Mesenchymal stem cell (in vitro differentiated cells and primary cell): ENCODE data around the gene FAM187B.

Source experiments
- DNase-seq: peaks from one replicate; pipeline ENCODE4 v3.0.0-alpha.2; 2013
- H2AFZ ChIP-seq: one replicate; pipeline ENCODE4 v1.6.1; 2013; ENCODE audit warnings: low read depth, mild to moderate bottlenecking, control low read depth, inconsistent platforms, low read length, moderate library complexity
- H2AK5ac ChIP-seq: 2 replicates; pipeline ENCODE4 v1.6.1; 2013; ENCODE audit warnings: low read length, moderate library complexity, mild to moderate bottlenecking, inconsistent platforms; ENCODE audit not compliant: severe bottlenecking
- H2BK120ac ChIP-seq: one replicate; pipeline ENCODE4 v1.6.1; 2013; ENCODE audit warnings: low read depth, mild to moderate bottlenecking, inconsistent platforms, low read length, moderate library complexity
- H2BK12ac ChIP-seq, 2 experiments: one replicate each; pipeline ENCODE4 v1.6.1; 2013; ENCODE audit warnings: inconsistent platforms in 2 of 2, low read length in 2 of 2, mild to moderate bottlenecking in 2 of 2, moderate library complexity in 2 of 2, control low read depth in 1 of 2
- H2BK15ac ChIP-seq: one replicate; pipeline ENCODE4 v1.6.1; 2013; ENCODE audit warnings: mild to moderate bottlenecking, low read depth, inconsistent platforms; ENCODE audit not compliant: poor library complexity, severe bottlenecking
- H2BK5ac ChIP-seq: 2 replicates; pipeline ENCODE4 v1.6.1; 2013; ENCODE audit warnings: low read depth, mild to moderate bottlenecking, low read length, control low read depth, inconsistent platforms; ENCODE audit not compliant: poor library complexity, severe bottlenecking
- H3K14ac ChIP-seq, 2 experiments: one replicate each; pipeline ENCODE4 v1.6.1; 2013; ENCODE audit warnings: inconsistent platforms in 2 of 2, low read length in 2 of 2, control low read depth in 1 of 2, mild to moderate bottlenecking in 1 of 2, moderate library complexity in 1 of 2
- H3K18ac ChIP-seq, 2 experiments: one replicate each; pipeline ENCODE4 v1.6.1; 2013; ENCODE audit warnings: inconsistent platforms in 2 of 2, low read length in 2 of 2, control low read depth in 1 of 2, low read depth in 1 of 2, mild to moderate bottlenecking in 1 of 2
- H3K23ac ChIP-seq, 2 experiments: one replicate each; pipeline ENCODE4 v1.6.1; 2013; ENCODE audit warnings: inconsistent platforms in 2 of 2, low read length in 2 of 2, mild to moderate bottlenecking in 2 of 2, moderate library complexity in 2 of 2, control low read depth in 1 of 2
- H3K27ac ChIP-seq: 2 replicates; pipeline ENCODE4 v1.5.1; 2013; ENCODE audit warnings: mild to moderate bottlenecking, moderate library complexity, low read length, control low read depth, inconsistent platforms; ENCODE audit not compliant: poor library complexity, severe bottlenecking
- H3K27me3 ChIP-seq, 2 experiments: 2 replicates each; pipeline versions ENCODE4 v1.6.1 to v1.7.0; 2013; ENCODE audit warnings: low read length in 2 of 2, mild to moderate bottlenecking in 2 of 2, moderate library complexity in 2 of 2, control low read depth in 1 of 2, inconsistent platforms in 1 of 2; ENCODE audit not compliant: control insufficient read depth in 1 of 2, insufficient read depth in 1 of 2
- H3K36me3 ChIP-seq, 2 experiments: 2 replicates each; pipeline versions ENCODE4 v1.6.1 to v1.7.0; 2013; ENCODE audit warnings: low read length in 2 of 2, control low read depth in 1 of 2, inconsistent platforms in 1 of 2, low read depth in 1 of 2, mild to moderate bottlenecking in 1 of 2; ENCODE audit not compliant: insufficient read depth in 2 of 2, control insufficient read depth in 1 of 2
- H3K4ac ChIP-seq, 2 experiments: one replicate each; pipeline ENCODE4 v1.6.1; 2013; ENCODE audit warnings: inconsistent platforms in 2 of 2, low read length in 2 of 2, mild to moderate bottlenecking in 2 of 2, moderate library complexity in 2 of 2, control low read depth in 1 of 2, low read depth in 1 of 2
- H3K4me1 ChIP-seq: 2 replicates; pipeline ENCODE4 v1.6.1; 2013; ENCODE audit warnings: low read depth, low read length, control low read depth; ENCODE audit not compliant: control insufficient read depth, insufficient read depth
- H3K4me2 ChIP-seq: 2 replicates; pipeline ENCODE4 v1.6.1; 2013; ENCODE audit warnings: low read length, mild to moderate bottlenecking, inconsistent platforms; ENCODE audit not compliant: poor library complexity, severe bottlenecking
- H3K4me3 ChIP-seq, 2 experiments: 2 replicates each; pipeline versions ENCODE4 v1.5.1 to v1.7.0; 2013; ENCODE audit warnings: low read length in 2 of 2, mild to moderate bottlenecking in 2 of 2, control low read depth in 1 of 2, low read depth in 1 of 2; ENCODE audit not compliant: insufficient read depth in 1 of 2
- H3K79me1 ChIP-seq: replicated peaks from 2 replicates; pipeline ENCODE4 v1.6.1; 2013; ENCODE audit warnings: mild to moderate bottlenecking, control low read depth, low read length, inconsistent platforms; ENCODE audit not compliant: poor library complexity, severe bottlenecking
- H3K9ac ChIP-seq: 2 replicates; pipeline ENCODE4 v1.7.0; 2013; ENCODE audit warnings: mild to moderate bottlenecking, low read length, moderate library complexity
- H3K9me3 ChIP-seq: 2 replicates; pipeline ENCODE4 v1.7.0; 2013; ENCODE audit warnings: mild to moderate bottlenecking, low read length; ENCODE audit not compliant: control insufficient read depth
- H4K8ac ChIP-seq: one replicate; pipeline ENCODE4 v1.6.1; 2013; ENCODE audit warnings: inconsistent platforms, mild to moderate bottlenecking, low read length, moderate library complexity
- H4K91ac ChIP-seq: one replicate; pipeline ENCODE4 v1.6.1; 2013; ENCODE audit warnings: mild to moderate bottlenecking, low read length, inconsistent platforms
- WGBS: methylation state at CpG from one replicate; pipeline ENCODE4 v1.1.7; 2013; ENCODE audit warnings: mixed read lengths; 5-methylcytosine and 5-hydroxymethylcytosine counted together

Gene FAM187B

GRCh38 chr19:35247526-35248309 is 19.2 kb upstream of the FAM187B start:
- Histone ChIP-seq H3K79me1 (no peaks in the 10 kb centered on the region), H2BK12ac (no peak overlapping the region), H4K8ac (no peak overlapping the region), H3K4me1 (peaks cover 17% of the 10 kb centered on the region), H2BK120ac (no peak overlapping the region), H2BK5ac (no peak overlapping the region), H3K27me3 (peaks cover 45 to 61% of the 10 kb centered on the region in 2 experiments), H3K9me3 (peaks cover 10% of the 10 kb centered on the region), H3K4me3 (peak overlapping the region in 1 of 2 experiments; percentile 49), H2AFZ (no peak overlapping the region), H3K27ac (no peak overlapping the region), H3K4me2 (no peak overlapping the region), H4K91ac (no peak overlapping the region), H3K36me3 (no peaks in the 10 kb centered on the region), H3K18ac (no peak overlapping the region), H2BK15ac (no peak overlapping the region), H3K23ac (peak overlapping the region in 1 of 2 experiments; percentile 42), H3K9ac (no peak overlapping the region), H3K14ac (no peak overlapping the region), H3K4ac (no peak overlapping the region), H2AK5ac (no peak overlapping the region)
- no peak for DNase-seq
- WGBS = 2% methylated on average over 41 of the region's 42 CpGs

GRCh38 chr19:35246466-35247092 is 18.0 kb upstream of the FAM187B start:
- Histone ChIP-seq H3K4me1 (peaks cover 17% of the 10 kb centered on the region), H3K27me3 (peaks cover 44 to 60% of the 10 kb centered on the region in 2 experiments), H2BK5ac (no peak overlapping the region), H4K91ac (no peak overlapping the region), H3K4me3 (no peak overlapping the region), H3K14ac (no peak overlapping the region), H3K9ac (no peak overlapping the region), H2AK5ac (no peak overlapping the region), H3K23ac (no peak overlapping the region), H3K36me3 (no peaks in the 10 kb centered on the region), H2BK120ac (no peak overlapping the region), H3K4ac (no peak overlapping the region), H3K9me3 (peaks cover 17% of the 10 kb centered on the region), H4K8ac (no peak overlapping the region), H3K27ac (no peak overlapping the region), H3K4me2 (no peak overlapping the region), H2BK12ac (no peak overlapping the region), H3K18ac (no peak overlapping the region), H2AFZ (no peak overlapping the region), H2BK15ac (no peak overlapping the region), H3K79me1 (no peaks in the 10 kb centered on the region)
- WGBS = 87% methylated on average over 3 of the region's 4 CpGs
- no peak for DNase-seq

- Histone ChIP-seq H2AK5ac (no peak overlapping the region), H3K27ac (no peak overlapping the region), H2BK5ac (no peak overlapping the region), H2BK120ac (no peak overlapping the region), H3K4me2 (no peak overlapping the region), H3K4me1 (no peaks in the 10 kb centered on the region), H3K9me3 (peaks cover 34% of the 10 kb centered on the region), H2BK12ac (no peak overlapping the region), H3K79me1 (no peaks in the 10 kb centered on the region), H3K14ac (no peak overlapping the region), H4K8ac (no peak overlapping the region), H2BK15ac (no peak overlapping the region), H3K36me3 (no peaks in the 10 kb centered on the region), H3K27me3 (peaks cover 0 to 23% of the 10 kb centered on the region in 2 experiments), H3K4me3 (no peak overlapping the region), H4K91ac (no peak overlapping the region), H3K23ac (no peak overlapping the region), H3K9ac (no peak overlapping the region), H3K4ac (no peak overlapping the region), H2AFZ (no peak overlapping the region), H3K18ac (no peak overlapping the region)
- DNase-seq = no peak
- WGBS = no CpG with 5 or more reads among the region's 1 CpG
Observed at GRCh38 chr19:35241417-35241816, 12.9 kb upstream of the FAM187B start.

GRCh38 chr19:35240327-35240726 is 11.8 kb upstream of the FAM187B start:
- H3K4me2 ChIP-seq = no peak overlapping the region
- no peak overlapping the region for H2BK12ac ChIP-seq
- no peak overlapping the region for H3K9ac ChIP-seq
- no peak overlapping the region for H2BK120ac ChIP-seq
- H2BK5ac ChIP-seq = no peak overlapping the region
- peaks cover 30% of the 10 kb centered on the region for H3K9me3 ChIP-seq
- no peak overlapping the region for H2AK5ac ChIP-seq
- H3K36me3 ChIP-seq = no peaks in the 10 kb centered on the region
- H3K23ac ChIP-seq = no peak overlapping the region
- no peak overlapping the region for H4K8ac ChIP-seq
- no peaks in the 10 kb centered on the region for H3K79me1 ChIP-seq
- H3K4me3 ChIP-seq = no peak overlapping the region
- H4K91ac ChIP-seq = no peak overlapping the region
- no CpG with 5 or more reads among the region's 1 CpG for WGBS
- no peak overlapping the region for H3K18ac ChIP-seq
- peaks cover 0 to 14% of the 10 kb centered on the region in 2 experiments for H3K27me3 ChIP-seq
- H3K14ac ChIP-seq = no peak overlapping the region
- no peak overlapping the region for H2BK15ac ChIP-seq
- H3K4me1 ChIP-seq = no peaks in the 10 kb centered on the region
- DNase-seq = no peak
- no peak overlapping the region for H2AFZ ChIP-seq
- no peak overlapping the region for H3K4ac ChIP-seq
- no peak overlapping the region for H3K27ac ChIP-seq
